HG03342 (cell line): Measurements from ENCODE around the gene KLHL35.

Experiments used
- ATAC-seq: cut with Tn5 transposase; IDR thresholded peaks from one replicate; pipeline ENCODE4 v1.9.1; 2021; ENCODE audit warnings: mild to moderate bottlenecking, moderate library complexity; ENCODE audit not compliant: unreplicated experiment

KLHL35 gene

GRCh38 chr11:75432911-75433321, at the start of gene KLHL35:
TSS of gene KLHL35 (minus strand) at chr11:75433203. CDS start at chr11:75430629, 2,574 bp downstream.
- ATAC-seq = no peak

DNA sequence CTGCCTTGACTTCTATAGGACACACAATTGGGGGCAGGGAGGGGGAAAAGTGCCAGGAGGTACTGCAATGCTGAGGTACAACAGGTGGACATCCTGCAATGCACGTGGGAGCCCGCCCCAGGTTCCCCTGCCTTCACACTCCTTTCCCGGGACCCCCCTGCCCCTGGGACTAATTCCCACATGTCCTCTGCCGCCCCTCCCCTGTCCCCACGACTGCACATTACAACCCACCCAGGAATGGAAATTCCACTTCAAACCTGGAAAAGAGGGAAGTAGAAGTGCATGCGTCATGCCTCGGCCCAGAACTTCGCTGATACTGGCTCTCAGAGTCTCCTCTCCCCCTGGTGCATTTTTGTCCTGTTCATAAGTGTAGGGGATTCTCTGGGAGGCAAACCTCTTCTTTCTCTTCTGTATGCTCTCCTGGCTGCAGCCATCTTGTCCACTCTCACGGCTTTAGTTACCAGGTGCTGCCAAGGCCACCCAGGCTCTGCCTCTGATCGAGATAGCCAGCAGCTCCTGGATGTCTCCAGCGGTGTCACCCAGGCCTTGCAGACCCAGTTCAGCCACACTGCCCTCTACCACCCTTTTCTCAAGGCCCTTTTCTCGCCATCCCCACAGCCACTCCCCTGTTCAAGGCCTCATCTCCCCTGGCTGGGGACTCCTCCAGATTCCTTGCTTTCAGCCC, 49.1 kb upstream of the KLHL35 start:
- ATAC-seq = no peak

DNA sequence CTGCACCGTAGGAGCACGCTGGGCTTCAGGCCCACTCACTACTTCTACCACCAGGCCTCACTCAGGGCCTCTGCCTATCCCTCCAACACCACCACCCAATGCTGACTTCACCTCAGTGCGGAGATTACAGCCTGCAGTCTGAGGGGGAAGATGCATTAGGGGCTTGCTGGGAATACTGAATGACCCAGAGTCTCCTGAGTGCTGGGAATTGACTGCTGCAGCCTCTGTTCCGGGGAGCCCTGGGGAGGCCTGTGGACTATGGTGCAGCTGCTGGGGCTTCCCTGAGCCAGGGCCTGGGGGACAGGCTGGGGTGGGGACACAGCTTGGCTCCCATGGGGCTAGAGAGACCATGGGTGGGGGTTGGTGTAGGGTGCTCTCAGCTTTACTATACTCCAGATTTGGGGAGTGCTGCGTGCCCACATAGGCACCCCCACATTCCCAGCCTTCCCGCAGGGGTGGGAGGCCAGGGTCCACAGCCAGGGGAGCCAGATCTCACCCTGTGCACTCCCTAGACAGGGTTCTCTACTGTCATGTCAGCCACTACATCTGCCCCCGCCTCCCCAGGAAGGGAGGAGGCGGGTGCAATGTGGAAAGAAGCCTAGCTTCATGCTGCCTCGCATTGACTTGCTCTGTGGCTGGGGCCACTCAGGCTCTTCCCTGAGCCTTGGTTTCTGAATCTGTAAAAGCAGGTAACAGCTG, 48.4 kb upstream of the KLHL35 start:
- no peak for ATAC-seq

DNA sequence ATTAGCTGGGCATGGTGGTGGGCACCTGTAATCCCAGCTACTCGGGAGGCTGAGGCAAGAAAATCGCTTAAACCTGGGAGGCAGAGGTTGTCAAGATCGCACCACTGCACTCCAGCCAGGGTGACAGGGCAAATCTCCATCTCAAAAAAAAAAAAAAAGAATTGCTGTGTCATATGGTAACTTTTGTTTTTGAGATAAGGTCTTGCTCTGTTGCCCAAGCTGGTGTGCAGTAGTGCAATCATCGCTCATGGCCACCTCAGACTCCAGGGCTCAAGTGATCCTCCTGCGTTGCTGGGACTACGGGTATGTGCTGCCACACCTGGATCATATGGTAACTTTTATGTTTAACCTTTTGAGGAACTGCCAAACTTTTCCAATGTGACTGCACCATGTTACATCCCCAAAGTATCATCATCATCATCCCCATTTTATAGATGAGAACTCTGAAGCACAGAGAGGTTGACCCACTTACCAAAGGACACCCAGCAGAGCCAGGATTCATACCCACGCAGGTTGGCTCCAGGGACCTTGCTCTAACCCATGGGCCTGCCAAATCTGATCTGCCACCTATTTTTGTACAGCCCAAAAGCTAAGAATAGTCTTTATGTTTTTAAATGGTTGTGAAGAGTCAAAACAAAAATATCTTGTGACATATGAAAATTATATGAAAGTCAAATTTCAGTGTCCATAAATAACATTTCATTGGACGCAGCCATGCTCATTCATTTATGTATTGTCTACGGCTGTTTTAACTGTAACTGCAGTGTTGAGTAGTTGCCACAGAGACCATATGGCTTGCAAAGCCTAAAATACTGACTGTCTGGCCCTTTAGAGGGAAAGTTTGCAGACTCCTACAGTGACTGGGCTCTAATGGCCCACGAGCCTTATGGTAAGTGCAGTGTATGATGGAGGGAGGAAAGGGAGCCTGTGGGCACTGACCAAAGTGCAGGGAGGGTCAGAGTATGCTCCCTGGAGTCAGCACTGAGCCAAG, 47.5 kb upstream of the KLHL35 start:
- no peak for ATAC-seq

- ATAC-seq = no peak
Observed at GRCh38 chr11:75479597-75480145, 46.7 kb upstream of the KLHL35 start.

GRCh38 chr11:75478783-75479596, 46.0 kb upstream of the KLHL35 start:
- ATAC-seq = no peak

DNA sequence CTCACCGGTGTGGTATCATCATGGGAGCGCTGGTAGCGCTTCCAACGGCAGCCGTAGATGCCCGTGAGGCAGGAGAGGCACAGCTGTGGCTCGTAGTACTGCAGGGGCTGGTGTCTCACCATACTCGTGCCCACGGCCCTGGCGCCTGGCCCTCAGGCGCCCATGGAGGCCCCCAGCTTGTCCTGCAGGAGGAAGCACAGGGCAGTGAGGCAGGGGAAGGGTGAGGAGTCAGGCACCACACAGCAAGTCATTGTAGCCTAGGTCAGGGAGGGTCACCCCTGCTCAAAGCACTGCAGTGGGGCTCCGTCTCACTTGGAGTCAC, 44.6 kb upstream of the KLHL35 start:
- no peak for ATAC-seq

- no peak for ATAC-seq
Observed at GRCh38 chr11:75476739-75477613, 44.0 kb upstream of the KLHL35 start.

- no peak for ATAC-seq
Observed at GRCh38 chr11:75475767-75476650, 43.0 kb upstream of the KLHL35 start.

- no peak for ATAC-seq
Observed at GRCh38 chr11:75474878-75475766, 42.1 kb upstream of the KLHL35 start.

- ATAC-seq = no peak
Observed at GRCh38 chr11:75474240-75474639, 41.2 kb upstream of the KLHL35 start.

- ATAC-seq = no peak
Observed at GRCh38 chr11:75473684-75474083, 40.7 kb upstream of the KLHL35 start.

DNA sequence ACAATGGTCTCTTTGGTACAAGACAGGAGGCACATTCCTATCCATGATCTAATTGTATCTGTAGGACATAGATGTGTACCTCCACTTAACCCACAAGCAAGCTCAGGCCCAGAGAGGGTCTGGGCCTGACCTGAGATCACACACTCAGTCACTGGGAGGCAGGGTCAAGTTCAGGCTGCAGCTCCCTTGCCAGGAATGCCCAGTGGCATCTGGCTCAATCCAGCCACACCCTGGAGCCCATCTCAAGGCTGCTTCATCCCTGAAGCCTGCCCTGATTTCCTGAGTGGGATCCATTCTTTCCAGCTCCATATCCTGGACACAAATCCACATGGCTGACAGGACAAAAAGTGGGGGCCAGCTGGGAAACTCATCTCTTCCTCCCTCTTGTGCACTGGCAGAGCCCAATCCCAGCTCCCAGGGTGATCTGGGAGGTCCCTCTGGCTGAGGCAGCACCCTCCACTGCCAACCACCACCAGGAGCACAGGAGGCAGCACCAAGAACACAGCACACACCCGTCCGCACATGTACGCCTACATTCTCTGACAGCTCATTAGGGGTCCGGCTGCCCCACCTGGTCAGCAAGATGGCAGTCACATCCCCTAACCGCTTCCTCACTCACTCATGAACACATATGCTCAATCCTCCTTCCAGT, 39.2 kb upstream of the KLHL35 start:
- no peak for ATAC-seq

DNA sequence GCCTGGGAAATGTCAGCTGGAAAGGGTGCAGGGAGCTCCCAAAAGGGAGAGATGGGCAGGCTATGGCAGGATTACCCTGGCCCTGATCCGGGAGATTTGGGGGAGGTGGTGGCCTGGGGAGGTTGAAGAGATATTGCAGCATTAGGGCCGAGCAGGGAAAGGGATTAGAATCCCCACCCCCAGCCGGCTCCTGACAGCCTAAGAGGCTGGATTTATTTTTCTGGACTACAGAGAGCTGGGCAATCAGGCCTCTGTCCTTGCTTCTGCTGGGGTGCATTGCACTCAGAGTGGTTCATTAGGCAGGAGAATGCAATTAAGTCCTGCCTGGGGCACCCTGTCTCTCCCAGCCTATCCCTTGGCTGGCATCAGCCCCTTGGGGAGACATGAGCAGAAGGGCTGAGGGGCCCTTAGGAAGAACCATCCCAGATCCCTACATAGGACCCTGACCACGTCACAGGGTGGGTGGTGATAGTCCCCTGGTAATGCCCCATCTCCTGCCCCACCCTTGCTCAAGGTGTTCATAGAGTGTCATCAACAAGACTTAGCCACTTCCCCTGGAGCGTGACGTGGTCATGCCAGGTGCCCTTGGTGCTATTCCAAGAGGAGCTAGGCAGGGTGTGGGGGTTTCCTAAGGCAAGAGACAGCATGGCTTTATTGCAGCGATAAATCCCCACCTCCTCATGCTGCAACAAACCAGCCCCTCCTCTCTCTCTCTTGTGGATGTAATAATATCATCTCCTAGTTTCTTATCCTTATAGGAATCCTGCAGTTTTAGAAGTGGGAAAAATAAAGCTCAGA, 38.4 kb upstream of the KLHL35 start:
- no peak for ATAC-seq

- ATAC-seq = no peak
Observed at GRCh38 chr11:75470476-75471080, 37.6 kb upstream of the KLHL35 start.
